ENCODE data around the gene GOLGA8B. TPM values are rescaled to one million over a fixed set of nuclear protein-coding genes. Genes with fewer than 3 reads are reported as not detected.

The GOLGA8B gene
- polyA plus RNA-seq, 3 donors: 0.37 to 11.5 TPM; not detected in 1

DNA sequence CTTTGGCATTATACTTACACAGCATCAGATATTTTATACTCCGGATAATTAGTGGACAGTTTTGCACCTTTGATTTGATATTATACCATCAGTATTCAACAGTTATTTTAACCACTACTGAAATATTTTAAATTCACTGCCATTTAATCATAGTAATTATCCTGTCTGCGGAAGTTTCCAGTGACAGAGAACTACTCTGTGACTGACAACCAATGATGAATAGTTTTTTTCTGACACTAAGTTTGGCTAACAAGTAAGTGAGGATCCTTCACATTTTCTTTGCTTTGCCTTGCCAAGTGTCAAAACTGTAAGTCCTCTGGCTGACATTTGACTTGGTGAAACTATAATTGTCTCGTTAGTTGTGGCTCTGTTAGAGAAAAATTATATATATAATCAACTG lies 30.5 kb upstream of the GOLGA8B start:
- Mint-ChIP-seq H3K27me3 (ENCODE audit: low read depth in 3 of 3) (peaks cover 0 to 5% (median 2%) of the 10 kb centered on the region in 3 donors), H3K4me1 (peaks cover 9% of the 10 kb centered on the region), H3K4me3 (no peak overlapping the region), H3K9me3 (no peaks in the 10 kb centered on the region), H3K36me3 (no peaks in the 10 kb centered on the region), H3K27ac (no peak overlapping the region)
- DNase-seq: no peak
- Histone ChIP-seq H3K9me3 (replicated peaks in 1 of 2; ENCODE audit: control insufficient read depth in 1 of 2, insufficient read depth in 1 of 2, low read length in 2 of 2) (no peaks in the 10 kb centered on the region), H3K27me3 (ENCODE audit: control insufficient read depth in 2 of 2, insufficient read depth in 2 of 2, low read length in 2 of 2) (peaks cover 0 to 3% of the 10 kb centered on the region in 2 donors), H3K4me1 (ENCODE audit: control insufficient read depth in 1 of 2, insufficient read depth in 2 of 2, low read length in 2 of 2) (no peaks in the 10 kb centered on the region), H3K36me3 (replicated peaks in 1 of 2; ENCODE audit: control insufficient read depth in 1 of 2, insufficient read depth in 2 of 2, low read length in 2 of 2) (no peaks in the 10 kb centered on the region), H4K20me1 (ENCODE audit: insufficient read depth, low read length) (no peaks in the 10 kb centered on the region), H3K9ac (ENCODE audit: insufficient read depth, low read length, poor library complexity, severe bottlenecking) (no peak overlapping the region), H3K4me2 (replicated peaks; ENCODE audit: extremely low read depth, low read length, poor library complexity, severe bottlenecking) (no peak overlapping the region), H3K4me3 (replicated peaks in 1 of 3; ENCODE audit: low read depth in 2 of 3, low read length in 3 of 3) (no peak overlapping the region), H2AFZ (ENCODE audit: insufficient read depth, low read depth, low read length, poor library complexity, severe bottlenecking) (no peak overlapping the region), H3K79me2 (ENCODE audit: insufficient read depth, low read length) (no peaks in the 10 kb centered on the region), H3K27ac (ENCODE audit: low read depth in 1 of 2, low read length in 2 of 2) (no peak overlapping the region)
- TF ChIP-seq, protein P1, sequence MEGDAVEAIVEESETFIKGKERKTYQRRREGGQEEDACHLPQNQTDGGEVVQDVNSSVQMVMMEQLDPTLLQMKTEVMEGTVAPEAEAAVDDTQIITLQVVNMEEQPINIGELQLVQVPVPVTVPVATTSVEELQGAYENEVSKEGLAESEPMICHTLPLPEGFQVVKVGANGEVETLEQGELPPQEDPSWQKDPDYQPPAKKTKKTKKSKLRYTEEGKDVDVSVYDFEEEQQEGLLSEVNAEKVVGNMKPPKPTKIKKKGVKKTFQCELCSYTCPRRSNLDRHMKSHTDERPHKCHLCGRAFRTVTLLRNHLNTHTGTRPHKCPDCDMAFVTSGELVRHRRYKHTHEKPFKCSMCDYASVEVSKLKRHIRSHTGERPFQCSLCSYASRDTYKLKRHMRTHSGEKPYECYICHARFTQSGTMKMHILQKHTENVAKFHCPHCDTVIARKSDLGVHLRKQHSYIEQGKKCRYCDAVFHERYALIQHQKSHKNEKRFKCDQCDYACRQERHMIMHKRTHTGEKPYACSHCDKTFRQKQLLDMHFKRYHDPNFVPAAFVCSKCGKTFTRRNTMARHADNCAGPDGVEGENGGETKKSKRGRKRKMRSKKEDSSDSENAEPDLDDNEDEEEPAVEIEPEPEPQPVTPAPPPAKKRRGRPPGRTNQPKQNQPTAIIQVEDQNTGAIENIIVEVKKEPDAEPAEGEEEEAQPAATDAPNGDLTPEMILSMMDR (IDR thresholded peaks at IDR 0.05): no peak
- WGBS (ENCODE audit: insufficient coverage): no CpG with 5 or more reads among the region's 3 CpGs
- intact Hi-C loops (cut with micrococcal nuclease): no loop called here

DNA sequence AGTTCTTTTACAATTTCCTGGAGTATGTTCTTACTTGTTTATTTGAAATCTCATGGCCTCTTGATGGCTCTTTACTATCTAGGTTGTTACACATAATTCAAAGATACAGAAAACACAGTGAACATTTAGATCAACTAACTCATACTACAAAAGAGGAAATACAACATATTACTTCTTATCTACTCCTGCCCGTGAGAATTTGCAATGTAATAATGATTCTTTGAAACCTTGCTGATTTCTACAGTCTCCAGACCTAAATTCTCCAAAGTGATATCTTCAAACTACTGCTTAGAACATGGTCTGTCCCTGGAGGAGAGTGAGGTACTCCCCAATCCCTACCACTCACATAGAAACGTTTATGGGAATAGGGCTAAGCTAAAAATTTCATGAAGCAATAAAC lies 29.9 kb upstream of the GOLGA8B start:
- Mint-ChIP-seq H3K9me3 (no peaks in the 10 kb centered on the region), H3K4me1 (peaks cover 9% of the 10 kb centered on the region), H3K36me3 (no peaks in the 10 kb centered on the region), H3K27me3 (ENCODE audit: low read depth in 3 of 3) (peaks cover 0 to 5% (median 4%) of the 10 kb centered on the region in 3 donors), H3K4me3 (no peak overlapping the region), H3K27ac (no peak overlapping the region)
- Histone ChIP-seq H3K27ac (ENCODE audit: low read depth in 1 of 2, low read length in 2 of 2) (no peak overlapping the region), H3K79me2 (ENCODE audit: insufficient read depth, low read length) (no peaks in the 10 kb centered on the region), H3K4me3 (replicated peaks in 1 of 3; ENCODE audit: low read depth in 2 of 3, low read length in 3 of 3) (no peak overlapping the region), H3K4me2 (replicated peaks; ENCODE audit: extremely low read depth, low read length, poor library complexity, severe bottlenecking) (no peak overlapping the region), H3K36me3 (replicated peaks in 1 of 2; ENCODE audit: control insufficient read depth in 1 of 2, insufficient read depth in 2 of 2, low read length in 2 of 2) (no peaks in the 10 kb centered on the region), H3K27me3 (ENCODE audit: control insufficient read depth in 2 of 2, insufficient read depth in 2 of 2, low read length in 2 of 2) (peaks cover 0 to 3% of the 10 kb centered on the region in 2 donors), H3K9me3 (replicated peaks in 1 of 2; ENCODE audit: control insufficient read depth in 1 of 2, insufficient read depth in 1 of 2, low read length in 2 of 2) (no peaks in the 10 kb centered on the region), H2AFZ (ENCODE audit: insufficient read depth, low read depth, low read length, poor library complexity, severe bottlenecking) (no peak overlapping the region), H3K4me1 (ENCODE audit: control insufficient read depth in 1 of 2, insufficient read depth in 2 of 2, low read length in 2 of 2) (no peaks in the 10 kb centered on the region), H3K9ac (ENCODE audit: insufficient read depth, low read length, poor library complexity, severe bottlenecking) (no peak overlapping the region), H4K20me1 (ENCODE audit: insufficient read depth, low read length) (no peaks in the 10 kb centered on the region)
- no CpG with 5 or more reads among the region's 2 CpGs for WGBS (ENCODE audit: insufficient coverage)
- TF ChIP-seq, protein P1 (IDR thresholded peaks at IDR 0.05): no peak
- intact Hi-C loops (cut with micrococcal nuclease): no loop called here
- no peak for DNase-seq

Measured in CD14-positive monocyte (primary cell).